Body of pancreas (tissue), 4 donors: ENCODE results near the gene LBH. TPM values are rescaled to one million over a fixed set of nuclear protein-coding genes. Genes with fewer than 3 reads are reported as not detected.

Experiments used
- ATAC-seq: fragments of 150-250 bp; one replicate; pipeline ENCODE4 v1.9.1; 2016
- DNase-seq, 4 donors: peaks; one replicate each; pipeline ENCODE4 v3.0.0-alpha.2; 2019
- H3K27ac ChIP-seq, 4 donors: fragments of 200-600 bp; sonication (generic); 1 replicate in 3 of 4; 2 replicates in 1 of 4; pipeline versions ENCODE4 v1.5.1 to v1.6.1; 2016 to 2019; ENCODE audit warnings: mild to moderate bottlenecking in 1 of 4, mixed read lengths in 1 of 4, moderate library complexity in 1 of 4
- H3K27me3 ChIP-seq, 2 donors: fragments of 200-600 bp; sonication (generic); one replicate each; pipeline ENCODE4 v1.6.0; 2016; ENCODE audit warnings: mild to moderate bottlenecking in 1 of 2
- H3K36me3 ChIP-seq, 2 donors: fragments of 200-600 bp; sonication (generic); replicated peaks in 1 of 2; 2 replicates each; pipeline ENCODE4 v1.5.1; 2016; ENCODE audit warnings: low read depth in 2 of 2; ENCODE audit not compliant: insufficient read depth in 1 of 2
- H3K4me1 ChIP-seq: fragments of 200-600 bp; sonication (generic); one replicate; pipeline ENCODE4 v1.6.0; 2016
- H3K4me3 ChIP-seq, 2 donors: fragments of 200-600 bp; sonication (generic); 1 replicate in 1 of 2; 2 replicates in 1 of 2; pipeline ENCODE4 v1.5.1; 2016 to 2019
- H3K9me3 ChIP-seq, 3 donors: fragments of 200-600 bp; sonication (generic); 1 replicate in 2 of 3; 2 replicates in 1 of 3; pipeline ENCODE4 v1.5.1; 2016
- CTCF ChIP-seq, 7 experiments: fragments of 450-650 bp in 4 of 7; fragments of 200-600 bp in 3 of 7; sonication (generic) in 3 of 7; IDR thresholded peaks; one replicate each; pipeline ENCODE4 v1.5.1; 2016 to 2019; ENCODE audit warnings: antibody characterized with exemption in 7 of 7
- POLR2A ChIP-seq, 3 donors: fragments of 450-650 bp; IDR thresholded peaks; one replicate each; pipeline ENCODE4 v1.6.1; 2016; ENCODE audit warnings: antibody characterized with exemption in 3 of 3, mild to moderate bottlenecking in 2 of 3
- WGBS, 2 donors: methylation state at CpG; one replicate each; pipeline ENCODE4 v1.1.5; 2017; 5-methylcytosine and 5-hydroxymethylcytosine counted together
- intact Hi-C: fragments of 100-400 bp; cut with DNase I; formaldehyde crosslinking; loops from one replicate; pipeline ENCODE4 v1.15.1; 2023
- total RNA-seq, 2 donors: library from RNA; depleted of rRNA; stranded (reverse); fragments of >200 nt; gene quantifications; one replicate each; pipeline ENCODE4 v1.1.0, GENCODE V29; 2016

LBH gene
- total RNA-seq, 2 donors from 2014 or later = 10.9 to 23.1 TPM

- DNase-seq = no peak
- H3K9me3 ChIP-seq = no peaks in the 10 kb centered on the region
- ATAC-seq = no peak
- H3K4me1 ChIP-seq = peaks cover 5% of the 10 kb centered on the region
- H3K27me3 ChIP-seq = no peaks in the 10 kb centered on the region
- WGBS, 2 donors = 89 to 95% methylated on average over 1 of the region's 1 CpG
- no peaks in the 10 kb centered on the region for H3K36me3 ChIP-seq
- no peak overlapping the region for H3K4me3 ChIP-seq
- no peak overlapping the region for H3K27ac ChIP-seq
- no peak for TF ChIP-seq CTCF (IDR thresholded peaks at IDR 0.05)
- intact Hi-C loops = loop anchor here (5.0 kb wide), 1 partner anchor 502 kb away; no protein-coding TSS in a partner anchor
These were observed 25.9 kb upstream of the LBH start for GRCh38 chr2:30205456-30205855.

GRCh38 chr2:30206461-30207430 is 24.6 kb upstream of the LBH start:
- H3K4me3 ChIP-seq = no peak overlapping the region
- WGBS, 2 donors = 76 to 85% methylated on average over 9 of the region's 9 CpGs
- H3K36me3 ChIP-seq = no peaks in the 10 kb centered on the region
- H3K9me3 ChIP-seq = no peaks in the 10 kb centered on the region
- peaks cover 5% of the 10 kb centered on the region for H3K4me1 ChIP-seq
- ATAC-seq (no peak), DNase-seq (no peak)
- no peaks in the 10 kb centered on the region for H3K27me3 ChIP-seq
- intact Hi-C loops = loop anchor here (5.0 kb wide), 1 partner anchor 501 kb away; no protein-coding TSS in a partner anchor
- no peak for TF ChIP-seq POLR2A (IDR thresholded peaks at IDR 0.05)
- no peak for TF ChIP-seq CTCF (IDR thresholded peaks at IDR 0.05)
- H3K27ac ChIP-seq = no peak overlapping the region

GRCh38 chr2:30208453-30208852 is 22.9 kb upstream of the LBH start:
- peak; percentile 94 for ATAC-seq

GRCh38 chr2:30209227-30209626 is 22.1 kb upstream of the LBH start:
- intact Hi-C loops = loop anchor here (5.0 kb wide), 1 partner anchor 498 kb away; no protein-coding TSS in a partner anchor
- no peak for TF ChIP-seq CTCF (IDR thresholded peaks at IDR 0.05)
- no peak for TF ChIP-seq POLR2A (IDR thresholded peaks at IDR 0.05)
- Histone ChIP-seq H3K9me3 (no peaks in the 10 kb centered on the region), H3K4me3 (no peak overlapping the region), H3K4me1 (no peaks in the 10 kb centered on the region), H3K27me3 (no peaks in the 10 kb centered on the region), H3K27ac (no peak overlapping the region), H3K36me3 (no peaks in the 10 kb centered on the region)
- WGBS, 2 donors = 94 to 100% methylated on average over 2 of the region's 2 CpGs
- ATAC-seq (no peak), DNase-seq (no peak)

More at GRCh38 chr2:30208453-30208852, 22.9 kb upstream of the LBH start:
- H3K27me3 ChIP-seq = no peaks in the 10 kb centered on the region
- DNase-seq = peak; percentile 67 to 74 (median 71)
- no peaks in the 10 kb centered on the region for H3K9me3 ChIP-seq
- intact Hi-C loops = loop anchor here (5.0 kb wide), 1 partner anchor 499 kb away; no protein-coding TSS in a partner anchor
- WGBS, 2 donors = 0% methylated on average over 2 of the region's 2 CpGs
- peak; percentile 84 to 95 (median 91) for TF ChIP-seq CTCF (IDR thresholded peaks at IDR 0.05)
- TF ChIP-seq POLR2A (IDR thresholded peaks at IDR 0.05) = no peak
- H3K4me3 ChIP-seq = no peak overlapping the region
- H3K27ac ChIP-seq = no peak overlapping the region
- H3K4me1 ChIP-seq = no peaks in the 10 kb centered on the region
- no peaks in the 10 kb centered on the region for H3K36me3 ChIP-seq
